Activated CD4-positive, alpha-beta T cell treated with anti-CD3 and anti-CD28 coated beads for 4 hours (primary cell): ENCODE data around the gene E2F1.

Experiments used
- DNase-seq, 2 donors: peaks; one replicate each; pipeline ENCODE4 v3.0.0-alpha.2; 2020

Gene E2F1

GRCh38 chr20:33669873-33670640 lies 16.1 kb downstream of the E2F1 start:
- no peak for DNase-seq

GRCh38 chr20:33669224-33669623 lies 17.0 kb downstream of the E2F1 start:
- no peak for DNase-seq

GRCh38 chr20:33668466-33669155 lies 17.6 kb downstream of the E2F1 start:
- DNase-seq, result no peak

- peak; percentile 70 to 76 for DNase-seq
Measured at GRCh38 chr20:33667676-33668465, 18.3 kb downstream of the E2F1 start.

- peak; percentile 42 to 45 for DNase-seq
Measured at GRCh38 chr20:33667245-33667675, 18.9 kb downstream of the E2F1 start.

- peak; percentile 71 to 77 for DNase-seq
Measured at GRCh38 chr20:33666293-33667244, 19.6 kb downstream of the E2F1 start, which contains the start of gene ACTL10. Gene ACTL10 (plus strand): TSS chr20:33666943. CDS start chr20:33667498, 555 bp downstream.

- no peak for DNase-seq
Measured at GRCh38 chr20:33664762-33665144, 21.4 kb downstream of the E2F1 start.

- DNase-seq, result no peak
Measured at GRCh38 chr20:33664085-33664761, 22.0 kb downstream of the E2F1 start.

GRCh38 chr20:33663161-33664084 lies 22.8 kb downstream of the E2F1 start:
- peak; percentile 70 to 81 for DNase-seq

- no peak for DNase-seq
Measured at GRCh38 chr20:33662172-33662571, 24.0 kb downstream of the E2F1 start, which contains the start of gene C20orf144. Gene C20orf144 (plus strand): TSS chr20:33662327. CDS start chr20:33662346, 19 bp downstream.

- no peak for DNase-seq
Measured at GRCh38 chr20:33660685-33661058, 25.5 kb downstream of the E2F1 start.

- no peak for DNase-seq
Measured at GRCh38 chr20:33660035-33660684, 26.0 kb downstream of the E2F1 start.

GRCh38 chr20:33659341-33660034 lies 26.7 kb downstream of the E2F1 start:
- no peak for DNase-seq

GRCh38 chr20:33658929-33659328 lies 27.3 kb downstream of the E2F1 start:
- DNase-seq, result no peak

GRCh38 chr20:33658510-33658909 lies 27.7 kb downstream of the E2F1 start:
- DNase-seq, result no peak

- no peak for DNase-seq
Measured at GRCh38 chr20:33657704-33658095, 28.5 kb downstream of the E2F1 start.

GRCh38 chr20:33656783-33657703 lies 29.1 kb downstream of the E2F1 start:
- DNase-seq, result no peak
